H1 (cell line): ENCODE results near the gene FHIT.

ENCODE experiments used
- BRCA1 ChIP-seq: IDR thresholded peaks from 2 replicates; pipeline ENCODE4 v1.6.1; 2012; ENCODE audit warnings: low read depth, low read length, improper control_type of control experiment
- HDAC2 ChIP-seq, 2 experiments: fragments of 300-600 bp in 1 of 2; sonication (generic) in 1 of 2; IDR thresholded peaks; 2 replicates each; pipeline ENCODE4 v1.6.1; 2011 to 2012; ENCODE audit warnings: low read depth in 2 of 2, low read length in 2 of 2, mild to moderate bottlenecking in 2 of 2, moderate library complexity in 2 of 2, borderline replicate concordance in 1 of 2, inconsistent platforms in 1 of 2
- POLR2A ChIP-seq, 2 experiments: IDR thresholded peaks; 1 replicate in 1 of 2; 2 replicates in 1 of 2; pipeline ENCODE4 v1.6.1; 2011; ENCODE audit warnings: low read depth in 2 of 2, low read length in 2 of 2, mild to moderate bottlenecking in 2 of 2; ENCODE audit errors: control extremely low read depth in 1 of 2
- RFX5 ChIP-seq: IDR thresholded peaks from 2 replicates; pipeline ENCODE4 v1.6.1; 2011; ENCODE audit warnings: low read depth, low read length, improper control_type of control experiment, borderline replicate concordance
- RXRA ChIP-seq: IDR thresholded peaks from 2 replicates; pipeline ENCODE4 v1.6.1; 2011; ENCODE audit warnings: low read depth, mild to moderate bottlenecking, low read length, moderate library complexity; ENCODE audit not compliant: insufficient read depth
- TAF1 ChIP-seq: IDR thresholded peaks from 2 replicates; pipeline ENCODE4 v1.6.1; 2011; ENCODE audit warnings: mild to moderate bottlenecking, low read depth, low read length
- TF ChIP-seq, protein P1 (sequence below), 3 experiments: IDR thresholded peaks; 1 replicate in 2 of 3; 2 replicates in 1 of 3; pipeline versions ENCODE4 v1.5.1 to v1.6.1; 2011; ENCODE audit warnings: low read length in 3 of 3, mild to moderate bottlenecking in 3 of 3, inconsistent platforms in 2 of 3, low read depth in 1 of 3, moderate library complexity in 1 of 3; ENCODE audit not compliant: insufficient read depth in 1 of 3; ENCODE audit errors: control extremely low read depth in 1 of 3

DNA sequence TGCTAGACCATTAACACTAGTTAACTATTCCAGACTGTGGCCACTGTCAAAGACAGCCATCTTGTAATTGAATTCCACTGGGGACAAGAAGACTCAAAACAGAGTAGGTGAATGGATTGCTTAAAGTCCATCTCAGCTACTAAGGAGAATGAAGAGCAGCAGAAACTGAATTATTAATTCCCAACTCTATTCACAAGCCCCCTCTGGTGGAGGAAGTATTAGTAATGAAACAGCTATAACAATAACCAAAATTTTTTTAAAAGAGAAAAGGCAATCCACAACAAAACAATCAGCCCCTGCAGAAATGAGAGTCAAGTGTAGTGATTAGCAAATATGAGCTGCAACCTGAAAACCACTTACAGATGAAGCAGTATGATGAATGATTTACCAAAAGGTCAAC lies 302.8 kb downstream of the FHIT start:
- TF ChIP-seq RXRA, result no peak
- TF ChIP-seq, protein P1, sequence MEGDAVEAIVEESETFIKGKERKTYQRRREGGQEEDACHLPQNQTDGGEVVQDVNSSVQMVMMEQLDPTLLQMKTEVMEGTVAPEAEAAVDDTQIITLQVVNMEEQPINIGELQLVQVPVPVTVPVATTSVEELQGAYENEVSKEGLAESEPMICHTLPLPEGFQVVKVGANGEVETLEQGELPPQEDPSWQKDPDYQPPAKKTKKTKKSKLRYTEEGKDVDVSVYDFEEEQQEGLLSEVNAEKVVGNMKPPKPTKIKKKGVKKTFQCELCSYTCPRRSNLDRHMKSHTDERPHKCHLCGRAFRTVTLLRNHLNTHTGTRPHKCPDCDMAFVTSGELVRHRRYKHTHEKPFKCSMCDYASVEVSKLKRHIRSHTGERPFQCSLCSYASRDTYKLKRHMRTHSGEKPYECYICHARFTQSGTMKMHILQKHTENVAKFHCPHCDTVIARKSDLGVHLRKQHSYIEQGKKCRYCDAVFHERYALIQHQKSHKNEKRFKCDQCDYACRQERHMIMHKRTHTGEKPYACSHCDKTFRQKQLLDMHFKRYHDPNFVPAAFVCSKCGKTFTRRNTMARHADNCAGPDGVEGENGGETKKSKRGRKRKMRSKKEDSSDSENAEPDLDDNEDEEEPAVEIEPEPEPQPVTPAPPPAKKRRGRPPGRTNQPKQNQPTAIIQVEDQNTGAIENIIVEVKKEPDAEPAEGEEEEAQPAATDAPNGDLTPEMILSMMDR (IDR thresholded peaks at IDR 0.05; ENCODE audit: control extremely low read depth in 1 of 3, insufficient read depth in 1 of 3, low read depth in 1 of 3, low read length in 3 of 3), result peak in 1 of 3 experiments; percentile 7; a peak in 1 of 4 replicates
- TF ChIP-seq BRCA1, result no peak
- TF ChIP-seq HDAC2 (IDR thresholded peaks at IDR 0.05; ENCODE audit: borderline replicate concordance in 1 of 2, low read depth in 2 of 2, low read length in 2 of 2), result no peak
- TF ChIP-seq RFX5, result no peak
- no peak for TF ChIP-seq TAF1
- no peak for TF ChIP-seq POLR2A (IDR thresholded peaks at IDR 0.05; ENCODE audit: control extremely low read depth in 1 of 2, low read depth in 2 of 2, low read length in 2 of 2)
